Neural progenitor cell (in vitro differentiated cells): Measurements from ENCODE around the gene CCM2. TPM values are rescaled to one million over a fixed set of nuclear protein-coding genes. Genes with fewer than 3 reads are reported as not detected.

Experiments
- DNase-seq: peaks from one replicate; pipeline ENCODE4 v3.0.0-alpha.2; 2016; ENCODE audit warnings: low spot score
- H2AFZ ChIP-seq: fragments of 200-600 bp; sonication (generic); replicated peaks from 2 replicates; pipeline ENCODE4 v1.6.1; 2016; ENCODE audit warnings: antibody characterized with exemption
- H3F3A ChIP-seq: fragments of 200-600 bp; sonication (generic); 2 replicates; pipeline ENCODE4 v1.6.1; 2016; ENCODE audit warnings: antibody characterized with exemption, low read depth
- H3K27ac ChIP-seq: fragments of 200-600 bp; sonication (generic); 2 replicates; pipeline ENCODE4 v1.5.1; 2016; ENCODE audit warnings: mild to moderate bottlenecking
- H3K27me3 ChIP-seq: fragments of 200-600 bp; sonication (generic); 2 replicates; pipeline ENCODE4 v1.6.1; 2016; ENCODE audit warnings: mild to moderate bottlenecking, moderate library complexity
- H3K36me3 ChIP-seq: fragments of 200-600 bp; sonication (generic); 2 replicates; pipeline ENCODE4 v1.5.1; 2016
- H3K4me1 ChIP-seq: fragments of 200-600 bp; sonication (generic); 2 replicates; pipeline ENCODE4 v1.6.1; 2016; ENCODE audit warnings: mixed run types
- H3K4me2 ChIP-seq: fragments of 200-600 bp; sonication (generic); 2 replicates; pipeline ENCODE4 v1.6.1; 2016
- H3K4me3 ChIP-seq: fragments of 200-600 bp; sonication (generic); 2 replicates; pipeline ENCODE4 v1.5.1; 2016
- H3K79me2 ChIP-seq: fragments of 200-600 bp; sonication (generic); 2 replicates; pipeline ENCODE4 v1.6.1; 2016; ENCODE audit warnings: low read depth
- H3K9ac ChIP-seq: fragments of 200-600 bp; sonication (generic); 2 replicates; pipeline ENCODE4 v1.6.1; 2016
- H3K9me3 ChIP-seq: fragments of 200-600 bp; sonication (generic); 2 replicates; pipeline ENCODE4 v1.5.1; 2016; ENCODE audit warnings: low read depth
- H4K20me1 ChIP-seq: fragments of 200-600 bp; sonication (generic); 2 replicates; pipeline ENCODE4 v1.6.1; 2016; ENCODE audit warnings: low read depth
- H3K27ac Mint-ChIP-seq: 3 replicates; pipeline ENCODE4 v1.8.0; 2021; ENCODE audit warnings: mixed read lengths
- H3K27me3 Mint-ChIP-seq: 2 replicates; pipeline ENCODE4 v1.8.0; 2022; ENCODE audit warnings: low read depth, mild to moderate bottlenecking, inconsistent platforms, moderate library complexity, mixed read lengths; ENCODE audit not compliant: insufficient read depth
- H3K36me3 Mint-ChIP-seq: 3 replicates; pipeline ENCODE4 v1.8.0; 2021; ENCODE audit warnings: mixed read lengths
- H3K4me1 Mint-ChIP-seq: 3 replicates; pipeline ENCODE4 v1.8.0; 2021; ENCODE audit warnings: mixed read lengths
- H3K4me3 Mint-ChIP-seq: 3 replicates; pipeline ENCODE4 v1.8.0; 2021; ENCODE audit warnings: mild to moderate bottlenecking, moderate library complexity, mixed read lengths
- H3K9me3 Mint-ChIP-seq: 3 replicates; pipeline ENCODE4 v1.8.0; 2020; ENCODE audit warnings: mixed read lengths
- CTCF ChIP-seq: fragments of 200-600 bp; sonication (generic); IDR thresholded peaks from 2 replicates; pipeline ENCODE4 v1.5.1; 2017; ENCODE audit warnings: antibody characterized with exemption, mild to moderate bottlenecking
- EZH2 ChIP-seq: fragments of 200-600 bp; sonication (generic); IDR thresholded peaks from 2 replicates; pipeline ENCODE4 v1.6.1; 2017; ENCODE audit warnings: antibody characterized with exemption, mild to moderate bottlenecking, moderate library complexity
- EZH2phosphoT487 ChIP-seq: fragments of 200-600 bp; sonication (generic); IDR thresholded peaks from 2 replicates; pipeline ENCODE4 v1.6.1; 2017; ENCODE audit warnings: antibody characterized with exemption
- total RNA-seq: library from RNA; depleted of rRNA; stranded (reverse); fragments of >200 nt; gene quantifications from 2 replicates; pipeline ENCODE4 v1.2.3, GENCODE V29; 2015; ENCODE audit warnings: low replicate concordance

Gene CCM2
- total RNA-seq, 1 donor from 2014 or later: 21.8 TPM

DNA sequence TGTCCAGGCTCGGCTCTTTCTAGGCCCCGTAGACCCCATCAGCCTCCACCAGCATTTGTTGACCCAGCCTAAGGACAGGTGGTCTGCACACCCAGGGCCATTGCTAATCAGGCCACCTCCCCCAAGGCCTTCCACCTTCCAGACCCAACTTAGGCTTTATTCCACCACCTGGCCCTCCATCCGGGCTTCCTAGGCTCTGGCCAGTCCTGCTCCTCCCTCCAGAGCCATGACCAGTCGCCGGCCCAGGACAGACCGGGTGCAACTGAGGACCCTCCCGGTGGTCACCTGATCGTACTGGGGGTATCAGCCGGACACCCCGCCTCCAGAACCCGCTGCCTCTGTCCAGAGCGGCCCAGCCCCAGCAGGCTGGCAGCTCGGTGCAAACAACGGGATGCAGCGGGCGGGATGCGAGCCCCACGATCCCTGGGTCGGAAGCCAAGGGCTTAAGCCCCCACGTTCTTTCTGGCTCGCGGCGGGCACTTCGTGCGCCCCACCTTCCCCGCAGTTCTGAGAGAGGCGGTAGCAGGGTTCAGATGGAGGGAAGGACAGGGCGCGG lies 88.2 kb downstream of the CCM2 start:
- Histone ChIP-seq H2AFZ (peak overlapping the region; percentile 96), H3F3A (peaks cover 3% of the 10 kb centered on the region), H3K4me2 (peak overlapping the region; percentile 92), H3K27ac (no peak overlapping the region), H3K9ac (no peak overlapping the region), H3K9me3 (no peaks in the 10 kb centered on the region), H3K4me3 (peak overlapping the region; percentile 77), H3K36me3 (no peaks in the 10 kb centered on the region), H4K20me1 (peaks cover 5% of the 10 kb centered on the region), H3K4me1 (peaks cover 6% of the 10 kb centered on the region), H3K79me2 (no peaks in the 10 kb centered on the region), H3K27me3 (peaks cover 30% of the 10 kb centered on the region)
- Mint-ChIP-seq H3K4me1 (peaks cover 16% of the 10 kb centered on the region), H3K9me3 (peaks cover 3% of the 10 kb centered on the region), H3K27ac (no peak overlapping the region), H3K4me3 (peak overlapping the region; percentile 78), H3K27me3 (peaks cover 10% of the 10 kb centered on the region), H3K36me3 (no peaks in the 10 kb centered on the region)
- TF ChIP-seq EZH2phosphoT487 (no peak), EZH2 (no peak), CTCF (no peak)
- DNase-seq: peak; percentile 40

DNA sequence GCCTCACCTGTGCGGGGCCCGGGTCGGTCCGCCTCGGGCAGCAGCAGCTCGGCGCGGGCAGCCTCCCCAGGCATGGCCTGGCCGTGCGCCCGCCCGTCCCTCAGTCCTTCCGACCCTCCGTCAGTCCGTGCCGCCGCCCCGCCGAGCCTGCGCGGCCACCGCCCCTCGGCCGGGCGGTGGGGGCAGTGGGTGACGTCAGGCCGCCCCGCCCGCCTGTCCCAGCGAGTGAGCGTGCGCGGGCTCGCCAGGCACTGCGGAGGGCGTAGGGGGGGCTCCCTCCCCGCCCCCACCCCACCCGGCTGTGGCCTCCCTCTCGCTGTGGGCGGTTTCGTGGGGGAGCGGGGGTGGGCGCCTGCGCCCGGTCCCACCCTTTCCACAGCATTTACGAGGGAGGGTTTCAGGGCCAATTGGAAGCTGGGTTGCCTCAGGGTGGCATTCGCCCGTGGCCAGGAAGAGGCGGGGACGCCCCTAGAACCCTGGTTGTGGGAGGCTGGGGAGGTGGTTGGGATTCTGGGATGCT lies 88.9 kb downstream of the CCM2 start, which contains the start of gene NACAD:
Gene NACAD (minus strand): TSS at position 149 of the 520 bp plus-strand sequence. CDS start 75 bp downstream, at position 74.
- H3K27ac Mint-ChIP-seq: peak within 1 kb of the TSS; percentile 32
- H3K4me3 ChIP-seq: peak within 1 kb of the TSS; percentile 77
- no peaks in the 10 kb centered on the region for H3K36me3 Mint-ChIP-seq
- DNase-seq: peak; percentile 63
- peaks cover 16% of the 10 kb centered on the region for H3K4me1 Mint-ChIP-seq
- H3K4me1 ChIP-seq: peaks cover 6% of the 10 kb centered on the region
- peak within 1 kb of the TSS; percentile 86 for H3K4me3 Mint-ChIP-seq
- no peak within 1 kb of the TSS for H3K9ac ChIP-seq
- peaks cover 5% of the 10 kb centered on the region for H4K20me1 ChIP-seq
- peaks cover 10% of the 10 kb centered on the region for H3K27me3 Mint-ChIP-seq
- peaks cover 6% of the 10 kb centered on the region for H3K9me3 Mint-ChIP-seq
- H2AFZ ChIP-seq: peak within 1 kb of the TSS; percentile 96
- no peak for TF ChIP-seq EZH2phosphoT487
- no peak for TF ChIP-seq EZH2
- no peak for TF ChIP-seq CTCF
- H3K79me2 ChIP-seq: no peaks in the 10 kb centered on the region
- no peak within 1 kb of the TSS for H3K27ac ChIP-seq
- H3K27me3 ChIP-seq: peaks cover 30% of the 10 kb centered on the region
- no peaks in the 10 kb centered on the region for H3K9me3 ChIP-seq
- H3K4me2 ChIP-seq: peak within 1 kb of the TSS; percentile 92
- peaks cover 3% of the 10 kb centered on the region for H3F3A ChIP-seq
- H3K36me3 ChIP-seq: no peaks in the 10 kb centered on the region

- DNase-seq: peak; percentile 91
- Mint-ChIP-seq H3K4me1 (peaks cover 13% of the 10 kb centered on the region), H3K36me3 (no peaks in the 10 kb centered on the region), H3K9me3 (peaks cover 6% of the 10 kb centered on the region), H3K4me3 (peak overlapping the region; percentile 86), H3K27ac (no peak overlapping the region), H3K27me3 (peaks cover 10% of the 10 kb centered on the region)
- Histone ChIP-seq H4K20me1 (peaks cover 5% of the 10 kb centered on the region), H3K27me3 (peaks cover 30% of the 10 kb centered on the region), H3K4me1 (peaks cover 6% of the 10 kb centered on the region), H3K36me3 (no peaks in the 10 kb centered on the region), H3K4me2 (peak overlapping the region; percentile 92), H3K4me3 (peak overlapping the region; percentile 77), H3K9ac (no peak overlapping the region), H3F3A (peaks cover 3% of the 10 kb centered on the region), H3K79me2 (no peaks in the 10 kb centered on the region), H2AFZ (peak overlapping the region; percentile 96), H3K27ac (no peak overlapping the region), H3K9me3 (no peaks in the 10 kb centered on the region)
- TF ChIP-seq EZH2 (no peak), EZH2phosphoT487 (no peak), CTCF (no peak)
Measured at GRCh38 chr7:45089341-45089891, 89.4 kb downstream of the CCM2 start.
